Activated T-helper 17 cell treated with anti-CD3 and anti-CD28 coated beads, Interleukin-2, amount 50 U/mL, for 72 hours (primary cell): ENCODE measurements around the gene RBM10. TPM values are rescaled to one million over a fixed set of nuclear protein-coding genes. Genes with fewer than 3 reads are reported as not detected.

Experiments used
- ATAC-seq: fragments of 150-1000 bp; cut with Tn5 transposase; replicated peaks from 2 replicates; pipeline ENCODE4 v1.10.0; 2021; ENCODE audit warnings: mild to moderate bottlenecking, moderate library complexity
- H3K27ac Mint-ChIP-seq: one replicate; pipeline ENCODE4 v1.8.0; 2022; ENCODE audit warnings: mixed read lengths
- H3K27me3 Mint-ChIP-seq: one replicate; pipeline ENCODE4 v1.8.0; 2022; ENCODE audit warnings: mixed read lengths
- H3K36me3 Mint-ChIP-seq: one replicate; pipeline ENCODE4 v1.8.0; 2022; ENCODE audit warnings: low read depth, mild to moderate bottlenecking, mixed read lengths
- H3K4me1 Mint-ChIP-seq: one replicate; pipeline ENCODE4 v1.8.0; 2022; ENCODE audit warnings: mixed read lengths
- H3K4me3 Mint-ChIP-seq: one replicate; pipeline ENCODE4 v1.8.0; 2022; ENCODE audit warnings: mild to moderate bottlenecking, mixed read lengths
- H3K9me3 Mint-ChIP-seq: one replicate; pipeline ENCODE4 v1.8.0; 2022; ENCODE audit warnings: mixed read lengths
- total RNA-seq, 2 donors: library from RNA; stranded (reverse); gene quantifications; one replicate each; pipeline ENCODE4 v1.2.3, GENCODE V29; 2022

Gene RBM10
- total RNA-seq, 2 donors from 2014 or later: 54.3 to 57.9 TPM

DNA sequence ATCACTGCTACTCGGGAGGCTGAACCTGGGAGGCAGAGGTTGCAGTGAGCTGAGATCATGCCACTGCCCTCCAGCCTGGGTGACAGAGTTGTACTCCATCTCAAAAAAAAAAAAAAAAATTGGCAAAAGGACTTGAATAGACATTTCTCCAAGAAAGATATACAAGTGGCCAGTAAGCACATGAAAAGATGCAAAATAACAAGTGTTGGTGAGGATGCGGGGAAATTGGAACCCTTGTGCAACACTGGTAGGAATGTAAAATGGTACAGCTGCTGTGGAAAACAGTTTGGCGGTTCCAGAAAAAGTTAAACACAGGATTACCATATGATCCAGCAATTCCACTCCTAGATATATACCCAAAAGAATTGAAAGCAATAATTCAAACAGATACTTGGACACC is 19.4 kb downstream of the RBM10 start:
- no peak overlapping the region for H3K4me3 Mint-ChIP-seq
- no peaks in the 10 kb centered on the region for H3K27me3 Mint-ChIP-seq
- H3K9me3 Mint-ChIP-seq: no peaks in the 10 kb centered on the region
- no peak overlapping the region for H3K27ac Mint-ChIP-seq
- peaks cover 4% of the 10 kb centered on the region for H3K4me1 Mint-ChIP-seq
- no peak for ATAC-seq
- H3K36me3 Mint-ChIP-seq: peaks cover 61% of the 10 kb centered on the region

- no peak for ATAC-seq
- Mint-ChIP-seq H3K9me3 (no peaks in the 10 kb centered on the region), H3K36me3 (peaks cover 59% of the 10 kb centered on the region), H3K27ac (no peak overlapping the region), H3K4me3 (no peak overlapping the region), H3K27me3 (no peaks in the 10 kb centered on the region), H3K4me1 (peaks cover 4% of the 10 kb centered on the region)
Observed at GRCh38 chrX:47166126-47166525, 21.1 kb downstream of the RBM10 start.

DNA sequence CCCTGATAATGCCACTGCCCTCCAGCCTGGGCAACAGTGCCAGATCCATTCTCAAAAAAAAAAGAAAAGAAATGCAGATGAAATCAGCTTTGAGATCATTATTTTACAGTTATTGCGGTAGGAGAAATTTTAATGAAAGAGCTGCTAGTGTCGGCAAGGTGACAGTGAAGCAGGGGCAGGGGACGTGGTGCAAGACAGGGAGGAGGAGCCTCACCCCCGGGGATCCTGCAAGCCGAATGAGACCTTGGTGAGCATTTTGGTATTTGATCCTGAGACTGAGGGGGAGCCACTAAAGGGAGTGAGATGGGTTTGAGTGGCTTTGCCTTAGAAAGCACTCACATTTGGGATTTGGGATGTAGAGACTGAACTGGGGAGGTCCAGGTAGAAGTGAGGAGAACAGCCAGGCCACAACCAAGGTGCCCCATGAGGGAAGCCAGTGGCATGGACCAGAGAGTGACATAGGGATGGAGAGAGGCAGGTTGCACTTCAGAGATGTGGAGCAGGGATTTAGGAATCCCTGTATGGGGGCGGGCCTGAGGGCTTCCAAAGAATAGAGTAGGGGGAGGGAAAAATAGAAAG is 23.6 kb downstream of the RBM10 start:
- Mint-ChIP-seq H3K4me1 (peaks cover 4% of the 10 kb centered on the region), H3K27ac (peak overlapping the region; percentile 56), H3K9me3 (no peaks in the 10 kb centered on the region)

DNA sequence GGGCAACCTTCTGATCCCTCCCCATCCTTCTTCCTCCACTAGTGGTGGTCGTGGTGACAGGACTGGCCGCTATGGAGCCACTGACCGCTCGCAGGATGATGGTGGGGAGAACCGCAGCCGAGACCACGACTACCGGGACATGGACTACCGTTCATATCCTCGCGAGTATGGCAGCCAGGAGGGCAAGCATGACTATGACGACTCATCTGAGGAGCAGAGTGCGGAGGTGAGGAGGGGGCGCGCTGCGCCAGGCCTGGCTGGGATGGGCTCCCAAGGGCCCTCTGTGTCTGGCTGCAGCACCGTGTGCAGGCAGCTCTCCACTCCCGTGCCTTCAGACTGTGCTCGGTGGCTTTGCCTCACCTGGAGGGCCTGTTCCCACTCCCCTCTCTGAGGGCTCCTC is 24.3 kb downstream of the RBM10 start:
- no peaks in the 10 kb centered on the region for H3K9me3 Mint-ChIP-seq

More for the DNA sequence above, 23.6 kb downstream of the RBM10 start:
- Mint-ChIP-seq H3K4me3 (no peak overlapping the region), H3K27me3 (no peaks in the 10 kb centered on the region), H3K36me3 (peaks cover 67% of the 10 kb centered on the region)
- no peak for ATAC-seq

DNA sequence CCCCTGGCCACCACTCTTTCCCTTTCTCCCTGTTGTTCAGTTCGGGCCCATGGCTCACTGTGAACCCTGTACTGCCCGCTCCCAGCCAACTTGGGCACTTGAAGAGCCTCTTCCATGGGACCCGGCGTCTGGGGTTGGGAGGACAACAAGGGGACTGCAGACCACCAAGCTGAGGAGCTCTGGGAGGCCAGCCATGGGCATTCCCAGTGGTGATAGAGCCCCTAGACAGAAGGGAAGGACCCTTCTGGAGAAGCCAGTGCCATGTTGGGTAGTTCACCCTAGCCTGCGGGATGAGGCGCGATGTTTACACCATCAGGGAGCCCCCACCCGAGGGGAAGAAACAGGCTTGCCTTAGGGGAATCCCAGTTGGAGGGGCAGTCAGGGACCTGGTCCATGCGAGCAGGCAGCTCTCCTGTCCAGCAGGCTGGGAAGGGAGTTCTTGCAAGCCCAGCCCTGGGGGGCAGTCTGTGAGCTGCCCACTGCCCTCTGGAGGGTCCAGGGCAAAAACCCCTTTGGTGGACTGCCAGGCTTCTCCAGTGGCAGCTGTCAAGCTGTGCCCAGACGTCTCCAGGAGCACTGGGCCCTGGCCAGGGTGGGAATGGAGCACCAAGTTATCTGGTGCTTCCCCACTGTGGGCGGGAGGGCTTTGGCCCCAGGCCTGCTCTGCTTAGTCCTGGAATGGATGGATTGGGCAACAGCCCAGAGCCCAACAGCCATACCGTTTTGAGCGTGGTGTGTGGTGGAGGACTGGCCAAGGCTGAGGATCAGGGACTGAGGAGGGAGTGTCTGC is 24.9 kb downstream of the RBM10 start:
- Mint-ChIP-seq H3K27me3 (no peaks in the 10 kb centered on the region), H3K27ac (no peak overlapping the region), H3K9me3 (no peaks in the 10 kb centered on the region), H3K4me1 (peaks cover 4% of the 10 kb centered on the region), H3K36me3 (peaks cover 68% of the 10 kb centered on the region), H3K4me3 (no peak overlapping the region)
- no peak for ATAC-seq

More for the DNA sequence above, 24.3 kb downstream of the RBM10 start:
- no peaks in the 10 kb centered on the region for H3K27me3 Mint-ChIP-seq
- no peak overlapping the region for H3K27ac Mint-ChIP-seq
- no peak for ATAC-seq
- H3K36me3 Mint-ChIP-seq: peaks cover 68% of the 10 kb centered on the region
- no peak overlapping the region for H3K4me3 Mint-ChIP-seq
- H3K4me1 Mint-ChIP-seq: peaks cover 4% of the 10 kb centered on the region

- H3K27ac Mint-ChIP-seq: no peak overlapping the region
- no peaks in the 10 kb centered on the region for H3K27me3 Mint-ChIP-seq
- H3K9me3 Mint-ChIP-seq: no peaks in the 10 kb centered on the region
- peaks cover 75% of the 10 kb centered on the region for H3K36me3 Mint-ChIP-seq
- H3K4me1 Mint-ChIP-seq: peaks cover 4% of the 10 kb centered on the region
- H3K4me3 Mint-ChIP-seq: no peak overlapping the region
- ATAC-seq: no peak
Observed at GRCh38 chrX:47170861-47171692, 26.1 kb downstream of the RBM10 start.

GRCh38 chrX:47171996-47172395 is 27.0 kb downstream of the RBM10 start:
- no peak overlapping the region for H3K27ac Mint-ChIP-seq
- H3K9me3 Mint-ChIP-seq: no peaks in the 10 kb centered on the region
- peaks cover 84% of the 10 kb centered on the region for H3K36me3 Mint-ChIP-seq
- no peak for ATAC-seq
- peaks cover 10% of the 10 kb centered on the region for H3K4me1 Mint-ChIP-seq
- H3K4me3 Mint-ChIP-seq: no peak overlapping the region
- no peaks in the 10 kb centered on the region for H3K27me3 Mint-ChIP-seq

DNA sequence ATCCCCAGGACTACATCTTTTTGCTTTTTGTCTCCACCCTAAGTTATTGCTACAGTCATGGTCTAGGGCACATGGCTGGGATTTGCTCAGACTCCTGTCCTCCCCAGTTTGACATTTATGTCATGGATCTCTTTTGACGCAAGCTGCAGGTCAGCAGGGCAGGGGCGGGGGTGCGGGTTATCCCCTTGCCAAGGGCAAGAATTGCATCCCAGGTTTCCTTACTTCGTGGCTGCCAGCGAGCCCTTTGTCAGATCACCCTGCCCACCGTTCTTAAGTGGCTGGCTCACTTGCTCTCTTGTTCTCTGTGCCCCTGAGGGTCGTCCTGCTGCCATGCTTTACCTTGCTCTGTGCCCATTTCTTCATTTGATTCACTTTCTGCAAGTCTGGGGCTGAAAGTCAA is 27.5 kb downstream of the RBM10 start:
- H3K4me1 Mint-ChIP-seq: peaks cover 10% of the 10 kb centered on the region
- H3K9me3 Mint-ChIP-seq: no peaks in the 10 kb centered on the region
- no peak overlapping the region for H3K4me3 Mint-ChIP-seq
- H3K27me3 Mint-ChIP-seq: no peaks in the 10 kb centered on the region
- no peak overlapping the region for H3K27ac Mint-ChIP-seq
- H3K36me3 Mint-ChIP-seq: peaks cover 90% of the 10 kb centered on the region
- ATAC-seq: no peak

DNA sequence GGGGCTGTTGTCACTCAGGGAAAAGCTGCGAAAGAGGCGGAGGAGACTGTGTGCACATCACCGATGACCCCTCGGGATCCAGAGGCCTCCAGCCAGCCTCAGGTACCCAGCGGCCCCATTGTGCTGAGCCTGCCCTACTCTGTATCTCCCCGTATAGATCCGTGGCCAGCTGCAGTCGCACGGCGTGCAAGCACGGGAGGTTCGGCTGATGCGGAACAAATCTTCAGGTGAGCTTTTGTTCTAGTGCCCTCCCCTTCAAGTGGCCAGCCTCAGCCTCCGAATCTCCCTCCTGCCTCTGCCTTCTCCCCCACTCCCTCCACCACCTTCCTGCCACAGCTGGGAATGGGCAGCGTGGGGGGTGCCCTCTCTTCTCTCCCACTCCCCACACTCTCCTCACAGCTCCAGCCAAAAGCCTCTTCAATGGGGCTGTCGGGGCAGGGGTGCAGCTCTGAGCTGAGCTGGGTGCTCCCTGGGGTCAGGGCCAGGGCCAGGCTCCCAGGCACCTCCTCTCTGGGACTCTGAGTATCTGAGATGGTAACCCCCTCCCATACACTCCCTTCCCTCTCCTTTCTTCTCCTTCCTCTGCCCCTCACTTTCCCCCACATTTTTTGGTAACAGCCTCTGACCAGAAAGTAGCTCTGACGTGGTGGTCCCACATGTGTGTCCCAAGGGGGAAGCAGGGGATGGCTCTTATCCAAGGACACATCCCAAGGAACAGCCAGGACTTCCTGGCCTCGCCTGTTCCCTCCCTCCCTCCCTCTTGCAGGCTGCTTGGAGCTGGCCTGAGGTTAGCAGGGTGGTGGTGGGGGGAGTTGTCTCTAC is 28.2 kb downstream of the RBM10 start:
- H3K4me3 Mint-ChIP-seq: no peak overlapping the region
- H3K9me3 Mint-ChIP-seq: no peaks in the 10 kb centered on the region
- H3K36me3 Mint-ChIP-seq: peaks cover 90% of the 10 kb centered on the region
- peaks cover 10% of the 10 kb centered on the region for H3K4me1 Mint-ChIP-seq
- H3K27me3 Mint-ChIP-seq: no peaks in the 10 kb centered on the region
- no peak for ATAC-seq
- no peak overlapping the region for H3K27ac Mint-ChIP-seq

DNA sequence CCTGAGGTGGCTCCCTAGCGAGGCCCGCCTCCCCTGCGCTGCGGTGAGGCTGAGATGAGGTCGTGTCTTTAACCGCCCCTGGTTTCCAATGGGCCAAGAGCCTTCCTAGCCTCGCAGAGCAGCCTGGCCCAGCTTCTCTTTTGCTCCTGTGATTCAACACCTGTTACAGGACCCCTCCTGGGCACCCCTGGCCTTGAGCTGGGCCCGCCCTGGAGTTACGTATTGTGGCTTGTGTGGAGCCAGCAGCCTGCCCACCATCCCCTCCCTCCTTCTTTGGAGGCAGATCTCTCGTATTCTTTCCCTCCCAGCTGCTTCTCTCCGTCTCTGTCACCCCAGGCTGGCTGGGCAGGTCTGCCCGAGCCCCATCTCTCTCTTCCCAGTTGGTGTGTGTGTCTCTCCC is 29.4 kb downstream of the RBM10 start:
- no peaks in the 10 kb centered on the region for H3K27me3 Mint-ChIP-seq
- ATAC-seq: no peak

DNA sequence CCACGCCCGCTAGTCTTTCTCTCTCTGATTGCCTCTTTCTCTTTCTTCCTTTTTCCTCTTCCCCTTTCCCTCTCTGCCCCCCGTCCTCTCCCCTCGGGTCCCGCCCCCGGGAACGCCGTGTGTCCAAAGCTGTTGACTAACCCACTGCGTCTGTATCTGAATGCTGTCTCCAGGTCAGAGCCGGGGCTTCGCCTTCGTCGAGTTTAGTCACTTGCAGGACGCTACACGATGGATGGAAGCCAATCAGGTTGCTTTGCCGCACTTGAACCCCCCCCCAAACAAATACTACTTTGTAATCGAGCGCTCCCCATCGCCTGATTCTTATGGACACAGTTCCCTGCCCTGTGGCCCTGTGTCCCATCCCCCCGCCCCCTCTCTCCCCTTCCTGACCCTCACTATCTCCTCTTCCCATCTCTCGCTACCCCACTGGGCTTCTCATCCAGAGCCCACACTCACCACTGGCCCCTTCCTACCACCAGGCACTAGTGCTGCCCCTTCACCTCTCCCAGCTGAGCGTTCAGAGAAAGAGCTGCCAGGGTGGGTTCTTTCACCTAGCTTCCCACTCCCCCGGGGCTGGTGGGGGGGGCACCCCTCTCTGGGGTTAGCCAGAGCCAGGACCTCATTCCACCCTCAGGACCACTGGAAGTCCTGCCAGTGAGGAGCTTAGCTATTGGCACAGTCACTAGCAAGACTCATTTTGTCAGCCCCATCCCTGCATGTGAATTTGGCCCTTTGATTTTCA is 30.0 kb downstream of the RBM10 start:
- Mint-ChIP-seq H3K9me3 (no peaks in the 10 kb centered on the region), H3K4me1 (peaks cover 7% of the 10 kb centered on the region), H3K27me3 (no peaks in the 10 kb centered on the region), H3K27ac (no peak overlapping the region), H3K36me3 (peaks cover 88% of the 10 kb centered on the region), H3K4me3 (no peak overlapping the region)
- no peak for ATAC-seq

More for the DNA sequence above, 29.4 kb downstream of the RBM10 start:
- peaks cover 90% of the 10 kb centered on the region for H3K36me3 Mint-ChIP-seq
- no peak overlapping the region for H3K27ac Mint-ChIP-seq
- H3K4me3 Mint-ChIP-seq: no peak overlapping the region
- H3K9me3 Mint-ChIP-seq: no peaks in the 10 kb centered on the region
- H3K4me1 Mint-ChIP-seq: peaks cover 7% of the 10 kb centered on the region

DNA sequence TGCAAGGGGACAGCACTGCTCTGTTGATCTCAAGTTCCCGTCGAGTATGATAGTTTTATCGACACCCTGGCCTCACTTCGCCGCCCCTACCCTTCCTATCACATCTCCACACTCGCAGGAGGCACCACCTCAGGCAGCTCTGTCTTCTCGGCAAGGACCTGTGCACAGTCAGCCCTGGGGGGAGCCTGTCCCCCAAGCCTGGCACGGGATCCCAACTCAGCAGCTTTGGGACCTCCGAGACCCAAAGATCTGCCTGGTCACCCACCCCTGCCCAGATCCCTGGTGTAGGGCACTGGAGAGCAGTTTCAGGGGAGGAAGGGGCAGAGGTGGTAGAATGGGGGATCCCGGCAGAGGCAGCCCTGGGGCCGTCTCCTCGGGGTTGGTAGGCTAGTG is 30.6 kb downstream of the RBM10 start:
- H3K27me3 Mint-ChIP-seq: no peaks in the 10 kb centered on the region
- H3K4me1 Mint-ChIP-seq: peaks cover 7% of the 10 kb centered on the region
- H3K36me3 Mint-ChIP-seq: peaks cover 86% of the 10 kb centered on the region
- no peaks in the 10 kb centered on the region for H3K9me3 Mint-ChIP-seq
- no peak for ATAC-seq
- no peak overlapping the region for H3K4me3 Mint-ChIP-seq
- H3K27ac Mint-ChIP-seq: no peak overlapping the region

- Mint-ChIP-seq H3K9me3 (no peaks in the 10 kb centered on the region), H3K27ac (no peak overlapping the region), H3K4me3 (no peak overlapping the region), H3K36me3 (peaks cover 89% of the 10 kb centered on the region), H3K4me1 (peaks cover 7% of the 10 kb centered on the region), H3K27me3 (no peaks in the 10 kb centered on the region)
- ATAC-seq: no peak
Observed at GRCh38 chrX:47176101-47176740, 31.2 kb downstream of the RBM10 start.
